Measurements from ENCODE around the gene OR2B6. TPM values are rescaled to one million over a fixed set of nuclear protein-coding genes. Genes with fewer than 3 reads are reported as not detected.

OR2B6 gene
- total RNA-seq, 1 experiment from 2014 or later = not detected

DNA sequence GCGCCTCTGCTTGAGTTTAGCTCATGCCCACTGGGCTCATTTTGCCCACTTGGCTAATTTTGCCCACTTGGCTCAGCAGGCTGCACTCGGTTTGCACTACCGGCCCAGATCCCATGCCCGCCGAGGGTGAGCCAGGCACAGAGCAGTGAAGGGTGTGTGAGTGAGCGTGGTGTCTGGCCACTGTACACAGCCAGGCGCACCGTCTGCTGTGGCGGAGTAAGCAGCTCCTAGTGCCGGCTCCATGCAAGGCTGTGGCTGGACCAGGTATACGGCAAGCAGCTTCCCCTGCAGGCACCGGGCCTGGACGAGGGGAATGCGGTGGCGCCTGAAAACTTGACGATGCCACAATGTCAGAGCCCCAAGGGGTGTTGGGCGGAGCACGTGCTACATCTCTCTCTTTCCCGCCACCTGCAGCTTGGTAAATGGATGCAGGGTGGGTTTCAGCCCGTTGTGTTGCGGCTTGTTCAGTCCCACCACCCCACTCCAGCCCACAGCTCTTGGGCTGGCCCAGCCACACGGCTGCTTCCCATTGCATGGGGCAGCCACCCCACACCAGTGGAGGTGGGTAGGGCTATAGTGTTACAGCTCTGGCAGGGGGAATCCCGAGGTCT lies 9.9 kb downstream of the OR2B6 start:
- TF ChIP-seq CREM (CRISPR knock-in tag; IDR thresholded peaks at IDR 0.05) = no peak
- no peak for TF ChIP-seq EMX1 (CRISPR knock-in tag; IDR thresholded peaks at IDR 0.05)
- TF ChIP-seq, protein P1, sequence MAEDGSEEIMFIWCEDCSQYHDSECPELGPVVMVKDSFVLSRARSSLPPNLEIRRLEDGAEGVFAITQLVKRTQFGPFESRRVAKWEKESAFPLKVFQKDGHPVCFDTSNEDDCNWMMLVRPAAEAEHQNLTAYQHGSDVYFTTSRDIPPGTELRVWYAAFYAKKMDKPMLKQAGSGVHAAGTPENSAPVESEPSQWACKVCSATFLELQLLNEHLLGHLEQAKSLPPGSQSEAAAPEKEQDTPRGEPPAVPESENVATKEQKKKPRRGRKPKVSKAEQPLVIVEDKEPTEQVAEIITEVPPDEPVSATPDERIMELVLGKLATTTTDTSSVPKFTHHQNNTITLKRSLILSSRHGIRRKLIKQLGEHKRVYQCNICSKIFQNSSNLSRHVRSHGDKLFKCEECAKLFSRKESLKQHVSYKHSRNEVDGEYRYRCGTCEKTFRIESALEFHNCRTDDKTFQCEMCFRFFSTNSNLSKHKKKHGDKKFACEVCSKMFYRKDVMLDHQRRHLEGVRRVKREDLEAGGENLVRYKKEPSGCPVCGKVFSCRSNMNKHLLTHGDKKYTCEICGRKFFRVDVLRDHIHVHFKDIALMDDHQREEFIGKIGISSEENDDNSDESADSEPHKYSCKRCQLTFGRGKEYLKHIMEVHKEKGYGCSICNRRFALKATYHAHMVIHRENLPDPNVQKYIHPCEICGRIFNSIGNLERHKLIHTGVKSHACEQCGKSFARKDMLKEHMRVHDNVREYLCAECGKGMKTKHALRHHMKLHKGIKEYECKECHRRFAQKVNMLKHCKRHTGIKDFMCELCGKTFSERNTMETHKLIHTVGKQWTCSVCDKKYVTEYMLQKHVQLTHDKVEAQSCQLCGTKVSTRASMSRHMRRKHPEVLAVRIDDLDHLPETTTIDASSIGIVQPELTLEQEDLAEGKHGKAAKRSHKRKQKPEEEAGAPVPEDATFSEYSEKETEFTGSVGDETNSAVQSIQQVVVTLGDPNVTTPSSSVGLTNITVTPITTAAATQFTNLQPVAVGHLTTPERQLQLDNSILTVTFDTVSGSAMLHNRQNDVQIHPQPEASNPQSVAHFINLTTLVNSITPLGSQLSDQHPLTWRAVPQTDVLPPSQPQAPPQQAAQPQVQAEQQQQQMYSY (CRISPR knock-in tag; IDR thresholded peaks at IDR 0.05) = no peak
- TF ChIP-seq, protein P2, sequence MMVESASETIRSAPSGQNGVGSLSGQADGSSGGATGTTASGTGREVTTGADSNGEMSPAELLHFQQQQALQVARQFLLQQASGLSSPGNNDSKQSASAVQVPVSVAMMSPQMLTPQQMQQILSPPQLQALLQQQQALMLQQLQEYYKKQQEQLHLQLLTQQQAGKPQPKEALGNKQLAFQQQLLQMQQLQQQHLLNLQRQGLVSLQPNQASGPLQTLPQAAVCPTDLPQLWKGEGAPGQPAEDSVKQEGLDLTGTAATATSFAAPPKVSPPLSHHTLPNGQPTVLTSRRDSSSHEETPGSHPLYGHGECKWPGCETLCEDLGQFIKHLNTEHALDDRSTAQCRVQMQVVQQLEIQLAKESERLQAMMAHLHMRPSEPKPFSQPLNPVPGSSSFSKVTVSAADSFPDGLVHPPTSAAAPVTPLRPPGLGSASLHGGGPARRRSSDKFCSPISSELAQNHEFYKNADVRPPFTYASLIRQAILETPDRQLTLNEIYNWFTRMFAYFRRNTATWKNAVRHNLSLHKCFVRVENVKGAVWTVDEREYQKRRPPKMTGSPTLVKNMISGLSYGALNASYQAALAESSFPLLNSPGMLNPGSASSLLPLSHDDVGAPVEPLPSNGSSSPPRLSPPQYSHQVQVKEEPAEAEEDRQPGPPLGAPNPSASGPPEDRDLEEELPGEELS (CRISPR knock-in tag; IDR thresholded peaks at IDR 0.05) = no peak
- TF ChIP-seq, protein P3, sequence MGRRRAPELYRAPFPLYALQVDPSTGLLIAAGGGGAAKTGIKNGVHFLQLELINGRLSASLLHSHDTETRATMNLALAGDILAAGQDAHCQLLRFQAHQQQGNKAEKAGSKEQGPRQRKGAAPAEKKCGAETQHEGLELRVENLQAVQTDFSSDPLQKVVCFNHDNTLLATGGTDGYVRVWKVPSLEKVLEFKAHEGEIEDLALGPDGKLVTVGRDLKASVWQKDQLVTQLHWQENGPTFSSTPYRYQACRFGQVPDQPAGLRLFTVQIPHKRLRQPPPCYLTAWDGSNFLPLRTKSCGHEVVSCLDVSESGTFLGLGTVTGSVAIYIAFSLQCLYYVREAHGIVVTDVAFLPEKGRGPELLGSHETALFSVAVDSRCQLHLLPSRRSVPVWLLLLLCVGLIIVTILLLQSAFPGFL (CRISPR knock-in tag; IDR thresholded peaks at IDR 0.05; ENCODE audit: borderline replicate concordance) = no peak
- no peak for TF ChIP-seq JUN (CRISPR knock-in tag; IDR thresholded peaks at IDR 0.05)
- TF ChIP-seq, protein P4, sequence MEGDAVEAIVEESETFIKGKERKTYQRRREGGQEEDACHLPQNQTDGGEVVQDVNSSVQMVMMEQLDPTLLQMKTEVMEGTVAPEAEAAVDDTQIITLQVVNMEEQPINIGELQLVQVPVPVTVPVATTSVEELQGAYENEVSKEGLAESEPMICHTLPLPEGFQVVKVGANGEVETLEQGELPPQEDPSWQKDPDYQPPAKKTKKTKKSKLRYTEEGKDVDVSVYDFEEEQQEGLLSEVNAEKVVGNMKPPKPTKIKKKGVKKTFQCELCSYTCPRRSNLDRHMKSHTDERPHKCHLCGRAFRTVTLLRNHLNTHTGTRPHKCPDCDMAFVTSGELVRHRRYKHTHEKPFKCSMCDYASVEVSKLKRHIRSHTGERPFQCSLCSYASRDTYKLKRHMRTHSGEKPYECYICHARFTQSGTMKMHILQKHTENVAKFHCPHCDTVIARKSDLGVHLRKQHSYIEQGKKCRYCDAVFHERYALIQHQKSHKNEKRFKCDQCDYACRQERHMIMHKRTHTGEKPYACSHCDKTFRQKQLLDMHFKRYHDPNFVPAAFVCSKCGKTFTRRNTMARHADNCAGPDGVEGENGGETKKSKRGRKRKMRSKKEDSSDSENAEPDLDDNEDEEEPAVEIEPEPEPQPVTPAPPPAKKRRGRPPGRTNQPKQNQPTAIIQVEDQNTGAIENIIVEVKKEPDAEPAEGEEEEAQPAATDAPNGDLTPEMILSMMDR (IDR thresholded peaks at IDR 0.05) = no peak
- no peak for TF ChIP-seq RORB (CRISPR knock-in tag; IDR thresholded peaks at IDR 0.05)
- TF ChIP-seq KAT7 (CRISPR knock-in tag; IDR thresholded peaks at IDR 0.05; ENCODE audit: borderline replicate concordance) = no peak
- TF ChIP-seq CREB1 (CRISPR knock-in tag; IDR thresholded peaks at IDR 0.05) = no peak
- TF ChIP-seq ZNF396 (CRISPR knock-in tag; IDR thresholded peaks at IDR 0.05; ENCODE audit: borderline replicate concordance) = no peak
- TF ChIP-seq, protein P5, sequence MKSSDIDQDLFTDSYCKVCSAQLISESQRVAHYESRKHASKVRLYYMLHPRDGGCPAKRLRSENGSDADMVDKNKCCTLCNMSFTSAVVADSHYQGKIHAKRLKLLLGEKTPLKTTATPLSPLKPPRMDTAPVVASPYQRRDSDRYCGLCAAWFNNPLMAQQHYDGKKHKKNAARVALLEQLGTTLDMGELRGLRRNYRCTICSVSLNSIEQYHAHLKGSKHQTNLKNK (CRISPR knock-in tag; IDR thresholded peaks at IDR 0.05) = no peak
- no peak for TF ChIP-seq ZNF219 (CRISPR knock-in tag; IDR thresholded peaks at IDR 0.05; ENCODE audit: borderline replicate concordance)
- no peak for TF ChIP-seq SOX15 (CRISPR knock-in tag; IDR thresholded peaks at IDR 0.05)
- no peak for TF ChIP-seq ELF4 (CRISPR knock-in tag; IDR thresholded peaks at IDR 0.05; ENCODE audit: low read depth)
- TF ChIP-seq ZNF232 (CRISPR knock-in tag; IDR thresholded peaks at IDR 0.05) = no peak
- TF ChIP-seq RELA (CRISPR knock-in tag; IDR thresholded peaks at IDR 0.05; ENCODE audit: borderline replicate concordance) = no peak
- TF ChIP-seq FOXK1 (CRISPR knock-in tag; IDR thresholded peaks at IDR 0.05) = no peak
- ATAC-seq = no peak
- ChIA-PET POLR2A (no interaction called here), CTCF (no interaction called here)
- Mint-ChIP-seq H3K4me3 (no peak overlapping the region), H3K36me3 (no peaks in the 10 kb centered on the region), H3K9me3 (peaks cover 43% of the 10 kb centered on the region), H3K27ac (no peak overlapping the region), H3K4me1 (no peaks in the 10 kb centered on the region), H3K27me3 (ENCODE audit: low read depth) (no peaks in the 10 kb centered on the region; the same call in 1 of the 2 replicates)
- no peak for DNase-seq (ENCODE audit: low spot score)
